ENCODE measurements around the gene GPR146. TPM values are rescaled to one million over a fixed set of nuclear protein-coding genes. Genes with fewer than 3 reads are reported as not detected.
A peak's percentile ranks its signal among the peaks of the same experiment; 100 is the strongest.

The GPR146 gene
- total RNA-seq, 1 donor from 2014 or later, result 40.0 TPM

- Histone ChIP-seq H3K4me1 (peaks cover 69% of the 10 kb centered on the region), H3K4me3 (no peak overlapping the region), H3K27me3 (no peaks in the 10 kb centered on the region), H3K36me3 (no peaks in the 10 kb centered on the region), H3K27ac (no peak overlapping the region), H3K9me3 (no peaks in the 10 kb centered on the region)
- no peak for DNase-seq
- no peak for TF ChIP-seq CTCF (IDR thresholded peaks at IDR 0.05)
- ATAC-seq, result no peak
- intact Hi-C loops (cut with DNase I), result no loop called here
Observed at GRCh38 chr7:1050254-1050906, 6.0 kb downstream of the GPR146 start.

- intact Hi-C loops (cut with DNase I), result no loop called here
- DNase-seq, result no peak
- Histone ChIP-seq H3K4me3 (no peak overlapping the region), H3K4me1 (peaks cover 70% of the 10 kb centered on the region), H3K27me3 (no peaks in the 10 kb centered on the region), H3K36me3 (no peaks in the 10 kb centered on the region), H3K27ac (peak overlapping the region; percentile 83), H3K9me3 (no peaks in the 10 kb centered on the region)
- no peak for ATAC-seq
- no peak for TF ChIP-seq CTCF (IDR thresholded peaks at IDR 0.05)
Observed at GRCh38 chr7:1050956-1051690, 6.8 kb downstream of the GPR146 start.

- Histone ChIP-seq H3K4me3 (no peak overlapping the region), H3K9me3 (no peaks in the 10 kb centered on the region), H3K27ac (peak overlapping the region; percentile 83), H3K27me3 (no peaks in the 10 kb centered on the region), H3K36me3 (no peaks in the 10 kb centered on the region), H3K4me1 (peaks cover 62% of the 10 kb centered on the region)
- DNase-seq (no peak), ATAC-seq (no peak)
- intact Hi-C loops (cut with DNase I), result no loop called here
- TF ChIP-seq CTCF (IDR thresholded peaks at IDR 0.05), result no peak
Observed at GRCh38 chr7:1052031-1052818, 7.9 kb downstream of the GPR146 start.

- no peaks in the 10 kb centered on the region for H3K9me3 ChIP-seq
- peaks cover 56% of the 10 kb centered on the region for H3K4me1 ChIP-seq
- peak; percentile 6 for ATAC-seq
- H3K36me3 ChIP-seq, result peaks cover 5% of the 10 kb centered on the region
- intact Hi-C loops (cut with DNase I), result no loop called here
- H3K27ac ChIP-seq, result peak overlapping the region; percentile 83
- no peak for DNase-seq
- no peaks in the 10 kb centered on the region for H3K27me3 ChIP-seq
- no peak overlapping the region for H3K4me3 ChIP-seq
- no peak for TF ChIP-seq CTCF (IDR thresholded peaks at IDR 0.05)
Observed at GRCh38 chr7:1053002-1053411, 8.7 kb downstream of the GPR146 start.

- no peak for TF ChIP-seq CTCF (IDR thresholded peaks at IDR 0.05)
- intact Hi-C loops (cut with DNase I), result no loop called here
- no peaks in the 10 kb centered on the region for H3K27me3 ChIP-seq
- H3K4me3 ChIP-seq, result no peak overlapping the region
- H3K9me3 ChIP-seq, result no peaks in the 10 kb centered on the region
- DNase-seq, result no peak
- ATAC-seq, result no peak
- H3K36me3 ChIP-seq, result peaks cover 5% of the 10 kb centered on the region
- peaks cover 52% of the 10 kb centered on the region for H3K4me1 ChIP-seq
- H3K27ac ChIP-seq, result peak overlapping the region; percentile 83
Observed at GRCh38 chr7:1053816-1054370, 9.5 kb downstream of the GPR146 start.
